ENCODE data around the gene SEPTIN1. TPM values are rescaled to one million over a fixed set of nuclear protein-coding genes. Genes with fewer than 3 reads are reported as not detected.

SEPTIN1 gene
- total and polyA plus RNA-seq, 2 of the 13 experiments (the other 11 are each of a cell fraction or from before 2014, with no cell fraction given): 0.18 to 0.67 TPM

DNA sequence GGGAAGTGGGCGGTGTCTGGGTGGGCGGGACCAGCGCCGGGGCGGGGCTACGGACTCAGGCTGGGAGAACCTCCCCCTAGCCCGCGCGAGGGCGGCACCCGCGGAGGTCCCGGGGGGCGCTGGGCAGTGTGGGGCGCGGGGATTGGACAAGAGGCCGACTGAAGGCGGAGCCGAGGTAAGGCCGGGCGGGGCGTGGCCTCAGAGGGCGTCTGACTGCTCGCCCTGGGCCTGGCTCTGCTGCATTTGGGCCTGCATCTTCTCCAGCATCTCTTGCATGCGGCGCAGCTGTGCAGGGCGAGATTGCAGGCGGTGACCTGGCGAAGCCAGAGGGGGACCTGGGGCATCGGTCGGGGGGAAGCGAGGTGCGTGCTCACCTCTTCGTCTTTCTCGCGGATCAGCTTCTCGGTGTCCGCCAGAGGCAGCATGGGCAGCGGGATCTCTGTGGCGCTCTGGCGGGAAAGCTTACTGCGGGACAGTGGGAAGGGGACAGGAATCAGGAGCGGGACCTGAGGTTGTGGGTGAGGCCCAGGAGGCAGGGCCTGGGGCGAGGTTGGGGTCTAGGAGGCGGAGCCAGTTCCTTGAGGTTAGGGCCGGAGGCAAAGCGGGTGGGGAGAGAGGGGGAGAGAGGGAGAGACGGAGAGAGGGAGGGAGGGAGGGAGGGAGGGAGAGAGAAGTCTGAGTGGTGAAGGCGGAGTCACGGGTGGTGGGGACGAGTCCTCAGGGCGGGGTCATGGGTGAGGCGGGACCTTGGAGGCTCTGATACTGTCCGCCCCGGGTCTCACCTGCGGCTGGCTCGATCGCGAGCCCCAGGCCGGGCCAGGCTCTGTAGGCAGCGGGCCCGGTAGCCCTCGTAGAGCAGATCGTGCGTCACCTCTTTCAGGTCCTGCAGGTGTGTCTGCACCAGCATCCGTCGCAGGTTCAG is 3.9 kb downstream of the SEPTIN1 start (continued):
- TF ChIP-seq ATAD3A (CRISPR knock-in tag; IDR thresholded peaks at IDR 0.05) (0 out of 2 replicates have a peak, but pooled peaks have one; percentile 57), JUND (CRISPR knock-in tag; IDR thresholded peaks at IDR 0.05) (peak; percentile 82), ZNF792 (CRISPR knock-in tag; IDR thresholded peaks at IDR 0.05) (no peak), SIN3A (IDR thresholded peaks at IDR 0.05; ENCODE audit: borderline replicate concordance, low read depth, low read length) (peak; percentile 42; the same call in 1 of the 2 replicates), RXRB (CRISPR knock-in tag; IDR thresholded peaks at IDR 0.05; ENCODE audit: borderline replicate concordance) (0 out of 2 replicates have a peak, but pooled peaks have one; percentile 27), ZNF768 (CRISPR knock-in tag; IDR thresholded peaks at IDR 0.05) (peak; percentile 51; the same call in 1 of the 2 replicates), RAD51 (IDR thresholded peaks at IDR 0.05; ENCODE audit: borderline replicate concordance) (no peak), HNRNPUL1 (IDR thresholded peaks at IDR 0.05; ENCODE audit: low read depth, low read length) (no peak), SMARCE1 (IDR thresholded peaks at IDR 0.05; ENCODE audit: borderline replicate concordance) (no peak)
- TF ChIP-seq, protein P1, sequence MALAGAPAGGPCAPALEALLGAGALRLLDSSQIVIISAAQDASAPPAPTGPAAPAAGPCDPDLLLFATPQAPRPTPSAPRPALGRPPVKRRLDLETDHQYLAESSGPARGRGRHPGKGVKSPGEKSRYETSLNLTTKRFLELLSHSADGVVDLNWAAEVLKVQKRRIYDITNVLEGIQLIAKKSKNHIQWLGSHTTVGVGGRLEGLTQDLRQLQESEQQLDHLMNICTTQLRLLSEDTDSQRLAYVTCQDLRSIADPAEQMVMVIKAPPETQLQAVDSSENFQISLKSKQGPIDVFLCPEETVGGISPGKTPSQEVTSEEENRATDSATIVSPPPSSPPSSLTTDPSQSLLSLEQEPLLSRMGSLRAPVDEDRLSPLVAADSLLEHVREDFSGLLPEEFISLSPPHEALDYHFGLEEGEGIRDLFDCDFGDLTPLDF (CRISPR knock-in tag; IDR thresholded peaks at IDR 0.05): peak; percentile 63; the same call in 1 of the 2 replicates
- TF ChIP-seq, protein P2, sequence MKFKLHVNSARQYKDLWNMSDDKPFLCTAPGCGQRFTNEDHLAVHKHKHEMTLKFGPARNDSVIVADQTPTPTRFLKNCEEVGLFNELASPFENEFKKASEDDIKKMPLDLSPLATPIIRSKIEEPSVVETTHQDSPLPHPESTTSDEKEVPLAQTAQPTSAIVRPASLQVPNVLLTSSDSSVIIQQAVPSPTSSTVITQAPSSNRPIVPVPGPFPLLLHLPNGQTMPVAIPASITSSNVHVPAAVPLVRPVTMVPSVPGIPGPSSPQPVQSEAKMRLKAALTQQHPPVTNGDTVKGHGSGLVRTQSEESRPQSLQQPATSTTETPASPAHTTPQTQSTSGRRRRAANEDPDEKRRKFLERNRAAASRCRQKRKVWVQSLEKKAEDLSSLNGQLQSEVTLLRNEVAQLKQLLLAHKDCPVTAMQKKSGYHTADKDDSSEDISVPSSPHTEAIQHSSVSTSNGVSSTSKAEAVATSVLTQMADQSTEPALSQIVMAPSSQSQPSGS (CRISPR knock-in tag; IDR thresholded peaks at IDR 0.05): no peak
- TF ChIP-seq, protein P3, sequence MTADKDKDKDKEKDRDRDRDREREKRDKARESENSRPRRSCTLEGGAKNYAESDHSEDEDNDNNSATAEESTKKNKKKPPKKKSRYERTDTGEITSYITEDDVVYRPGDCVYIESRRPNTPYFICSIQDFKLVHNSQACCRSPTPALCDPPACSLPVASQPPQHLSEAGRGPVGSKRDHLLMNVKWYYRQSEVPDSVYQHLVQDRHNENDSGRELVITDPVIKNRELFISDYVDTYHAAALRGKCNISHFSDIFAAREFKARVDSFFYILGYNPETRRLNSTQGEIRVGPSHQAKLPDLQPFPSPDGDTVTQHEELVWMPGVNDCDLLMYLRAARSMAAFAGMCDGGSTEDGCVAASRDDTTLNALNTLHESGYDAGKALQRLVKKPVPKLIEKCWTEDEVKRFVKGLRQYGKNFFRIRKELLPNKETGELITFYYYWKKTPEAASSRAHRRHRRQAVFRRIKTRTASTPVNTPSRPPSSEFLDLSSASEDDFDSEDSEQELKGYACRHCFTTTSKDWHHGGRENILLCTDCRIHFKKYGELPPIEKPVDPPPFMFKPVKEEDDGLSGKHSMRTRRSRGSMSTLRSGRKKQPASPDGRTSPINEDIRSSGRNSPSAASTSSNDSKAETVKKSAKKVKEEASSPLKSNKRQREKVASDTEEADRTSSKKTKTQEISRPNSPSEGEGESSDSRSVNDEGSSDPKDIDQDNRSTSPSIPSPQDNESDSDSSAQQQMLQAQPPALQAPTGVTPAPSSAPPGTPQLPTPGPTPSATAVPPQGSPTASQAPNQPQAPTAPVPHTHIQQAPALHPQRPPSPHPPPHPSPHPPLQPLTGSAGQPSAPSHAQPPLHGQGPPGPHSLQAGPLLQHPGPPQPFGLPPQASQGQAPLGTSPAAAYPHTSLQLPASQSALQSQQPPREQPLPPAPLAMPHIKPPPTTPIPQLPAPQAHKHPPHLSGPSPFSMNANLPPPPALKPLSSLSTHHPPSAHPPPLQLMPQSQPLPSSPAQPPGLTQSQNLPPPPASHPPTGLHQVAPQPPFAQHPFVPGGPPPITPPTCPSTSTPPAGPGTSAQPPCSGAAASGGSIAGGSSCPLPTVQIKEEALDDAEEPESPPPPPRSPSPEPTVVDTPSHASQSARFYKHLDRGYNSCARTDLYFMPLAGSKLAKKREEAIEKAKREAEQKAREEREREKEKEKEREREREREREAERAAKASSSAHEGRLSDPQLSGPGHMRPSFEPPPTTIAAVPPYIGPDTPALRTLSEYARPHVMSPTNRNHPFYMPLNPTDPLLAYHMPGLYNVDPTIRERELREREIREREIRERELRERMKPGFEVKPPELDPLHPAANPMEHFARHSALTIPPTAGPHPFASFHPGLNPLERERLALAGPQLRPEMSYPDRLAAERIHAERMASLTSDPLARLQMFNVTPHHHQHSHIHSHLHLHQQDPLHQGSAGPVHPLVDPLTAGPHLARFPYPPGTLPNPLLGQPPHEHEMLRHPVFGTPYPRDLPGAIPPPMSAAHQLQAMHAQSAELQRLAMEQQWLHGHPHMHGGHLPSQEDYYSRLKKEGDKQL (CRISPR knock-in tag; IDR thresholded peaks at IDR 0.05; ENCODE audit: low read depth): no peak
- TF ChIP-seq, protein P4, sequence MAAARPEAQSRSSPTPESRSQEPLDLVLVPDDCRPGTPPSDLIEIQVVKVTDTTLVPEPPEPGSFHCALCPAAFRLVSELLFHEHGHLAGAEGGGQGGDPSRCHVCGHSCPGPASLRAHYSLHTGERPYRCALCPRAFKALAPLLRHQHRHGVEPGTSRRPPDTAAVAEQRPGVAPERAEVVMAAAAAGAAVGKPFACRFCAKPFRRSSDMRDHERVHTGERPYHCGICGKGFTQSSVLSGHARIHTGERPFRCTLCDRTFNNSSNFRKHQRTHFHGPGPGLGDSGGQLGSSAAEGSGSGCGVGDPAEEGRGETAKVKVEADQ (CRISPR knock-in tag; IDR thresholded peaks at IDR 0.05; ENCODE audit: borderline replicate concordance): no peak; the same call in 1 of the 2 replicates
- TF ChIP-seq, protein P5, sequence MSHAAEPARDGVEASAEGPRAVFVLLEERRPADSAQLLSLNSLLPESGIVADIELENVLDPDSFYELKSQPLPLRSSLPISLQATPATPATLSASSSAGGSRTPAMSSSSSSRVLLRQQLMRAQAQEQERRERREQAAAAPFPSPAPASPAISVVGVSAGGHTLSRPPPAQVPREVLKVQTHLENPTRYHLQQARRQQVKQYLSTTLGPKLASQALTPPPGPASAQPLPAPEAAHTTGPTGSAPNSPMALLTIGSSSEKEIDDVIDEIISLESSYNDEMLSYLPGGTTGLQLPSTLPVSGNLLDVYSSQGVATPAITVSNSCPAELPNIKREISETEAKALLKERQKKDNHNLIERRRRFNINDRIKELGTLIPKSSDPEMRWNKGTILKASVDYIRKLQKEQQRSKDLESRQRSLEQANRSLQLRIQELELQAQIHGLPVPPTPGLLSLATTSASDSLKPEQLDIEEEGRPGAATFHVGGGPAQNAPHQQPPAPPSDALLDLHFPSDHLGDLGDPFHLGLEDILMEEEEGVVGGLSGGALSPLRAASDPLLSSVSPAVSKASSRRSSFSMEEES (CRISPR knock-in tag; IDR thresholded peaks at IDR 0.05): peak; percentile 44; the same call in 1 of the 2 replicates
- TF ChIP-seq, protein P6, sequence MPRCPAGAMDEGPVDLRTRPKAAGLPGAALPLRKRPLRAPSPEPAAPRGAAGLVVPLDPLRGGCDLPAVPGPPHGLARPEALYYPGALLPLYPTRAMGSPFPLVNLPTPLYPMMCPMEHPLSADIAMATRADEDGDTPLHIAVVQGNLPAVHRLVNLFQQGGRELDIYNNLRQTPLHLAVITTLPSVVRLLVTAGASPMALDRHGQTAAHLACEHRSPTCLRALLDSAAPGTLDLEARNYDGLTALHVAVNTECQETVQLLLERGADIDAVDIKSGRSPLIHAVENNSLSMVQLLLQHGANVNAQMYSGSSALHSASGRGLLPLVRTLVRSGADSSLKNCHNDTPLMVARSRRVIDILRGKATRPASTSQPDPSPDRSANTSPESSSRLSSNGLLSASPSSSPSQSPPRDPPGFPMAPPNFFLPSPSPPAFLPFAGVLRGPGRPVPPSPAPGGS (CRISPR knock-in tag; IDR thresholded peaks at IDR 0.05): no peak; the same call in 1 of the 2 replicates
